Right lobe of liver (tissue), 4 donors: ENCODE data around the gene GATA3.

Source experiments
- POLR2A ChIP-seq: fragments of 450-650 bp; IDR thresholded peaks from one replicate; pipeline ENCODE4 v1.6.1; 2017; ENCODE audit warnings: antibody characterized with exemption, mild to moderate bottlenecking
- TF ChIP-seq, protein P1 (sequence below), 4 donors: fragments of 200-600 bp in 3 of 4; fragments of 450-650 bp in 1 of 4; IDR thresholded peaks; one replicate each; pipeline versions ENCODE4 v1.5.1 to v1.8.0; 2016 to 2022; ENCODE audit warnings: antibody characterized with exemption in 4 of 4, mild to moderate bottlenecking in 2 of 4
- donor health status: DM: no; HTN: no; CAD: no.
- donor health status: DM: no; HTN: no; CAD: no.
- donor health status: DM: no; HTN: yes; CAD: no.

DNA sequence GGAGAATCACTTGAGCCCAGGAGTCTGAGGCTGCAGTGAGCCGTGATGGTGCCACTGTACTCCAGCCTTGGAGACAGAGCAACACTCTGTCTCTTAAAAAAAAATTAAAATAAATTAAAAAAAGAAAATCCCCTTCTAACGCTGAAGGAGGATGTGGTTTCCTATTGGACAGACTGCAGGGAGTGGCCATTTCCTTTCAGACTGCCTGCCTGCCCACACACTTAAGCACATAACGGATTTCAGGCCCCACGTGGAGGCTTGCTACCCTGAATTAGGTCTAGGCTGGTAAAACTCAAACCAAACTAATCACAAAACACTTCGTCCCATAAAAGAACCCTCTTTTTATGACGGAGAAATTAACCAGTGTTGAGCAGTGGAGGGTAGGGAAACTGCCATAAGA lies 34.0 kb downstream of the GATA3 start:
- TF ChIP-seq, protein P1, sequence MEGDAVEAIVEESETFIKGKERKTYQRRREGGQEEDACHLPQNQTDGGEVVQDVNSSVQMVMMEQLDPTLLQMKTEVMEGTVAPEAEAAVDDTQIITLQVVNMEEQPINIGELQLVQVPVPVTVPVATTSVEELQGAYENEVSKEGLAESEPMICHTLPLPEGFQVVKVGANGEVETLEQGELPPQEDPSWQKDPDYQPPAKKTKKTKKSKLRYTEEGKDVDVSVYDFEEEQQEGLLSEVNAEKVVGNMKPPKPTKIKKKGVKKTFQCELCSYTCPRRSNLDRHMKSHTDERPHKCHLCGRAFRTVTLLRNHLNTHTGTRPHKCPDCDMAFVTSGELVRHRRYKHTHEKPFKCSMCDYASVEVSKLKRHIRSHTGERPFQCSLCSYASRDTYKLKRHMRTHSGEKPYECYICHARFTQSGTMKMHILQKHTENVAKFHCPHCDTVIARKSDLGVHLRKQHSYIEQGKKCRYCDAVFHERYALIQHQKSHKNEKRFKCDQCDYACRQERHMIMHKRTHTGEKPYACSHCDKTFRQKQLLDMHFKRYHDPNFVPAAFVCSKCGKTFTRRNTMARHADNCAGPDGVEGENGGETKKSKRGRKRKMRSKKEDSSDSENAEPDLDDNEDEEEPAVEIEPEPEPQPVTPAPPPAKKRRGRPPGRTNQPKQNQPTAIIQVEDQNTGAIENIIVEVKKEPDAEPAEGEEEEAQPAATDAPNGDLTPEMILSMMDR (IDR thresholded peaks at IDR 0.05): no peak
- TF ChIP-seq POLR2A: no peak
